Measurements from ENCODE around the gene TCERG1.

The TCERG1 gene

GRCh38 chr5:146446861-146447733 lies at the start of gene TCERG1:
Gene TCERG1 (plus strand): TSS chr5:146447333. CDS start chr5:146447350, 17 bp downstream.
- TF ChIP-seq GATA1 (IDR thresholded peaks at IDR 0.05; ENCODE audit: low read depth, low read length) (no peak), POLR2A (IDR thresholded peaks at IDR 0.05; ENCODE audit: low read length) (peak; percentile 89)

GRCh38 chr5:146398826-146399225 lies 48.3 kb upstream of the TCERG1 start:
- no peak for TF ChIP-seq POLR2A (IDR thresholded peaks at IDR 0.05; ENCODE audit: low read length)
- TF ChIP-seq GATA1 (IDR thresholded peaks at IDR 0.05; ENCODE audit: low read depth, low read length), result no peak
- no peak for DNase-seq

More at GRCh38 chr5:146446861-146447733, at the start of gene TCERG1:
- DNase-seq, result peak; percentile 100

GRCh38 chr5:146399481-146399880 lies 47.7 kb upstream of the TCERG1 start:
- no peak for DNase-seq
- TF ChIP-seq POLR2A (IDR thresholded peaks at IDR 0.05; ENCODE audit: low read length), result no peak
- TF ChIP-seq GATA1 (IDR thresholded peaks at IDR 0.05; ENCODE audit: low read depth, low read length), result no peak

DNA sequence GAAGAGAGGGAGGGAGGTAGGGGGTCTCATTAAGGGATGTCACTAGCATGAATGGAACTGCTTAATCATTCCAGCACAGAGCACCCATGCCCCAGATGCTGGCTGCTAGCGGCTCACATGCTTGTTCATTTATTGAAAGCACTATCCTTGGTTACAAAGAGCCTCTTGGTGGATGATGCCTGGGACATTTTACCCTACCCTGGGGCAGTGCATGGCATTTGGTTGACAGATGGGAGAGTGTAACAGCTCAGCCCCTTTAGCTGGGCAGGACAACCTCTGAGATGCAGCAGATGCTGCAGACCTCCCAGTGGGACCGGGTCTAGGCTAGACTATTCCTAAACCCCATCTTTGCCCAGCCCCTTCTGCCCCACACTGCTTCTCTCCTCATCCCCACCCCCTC lies 46.9 kb upstream of the TCERG1 start:
- DNase-seq, result no peak
- no peak for TF ChIP-seq GATA1 (IDR thresholded peaks at IDR 0.05; ENCODE audit: low read depth, low read length)
- TF ChIP-seq POLR2A (IDR thresholded peaks at IDR 0.05; ENCODE audit: low read length), result no peak

DNA sequence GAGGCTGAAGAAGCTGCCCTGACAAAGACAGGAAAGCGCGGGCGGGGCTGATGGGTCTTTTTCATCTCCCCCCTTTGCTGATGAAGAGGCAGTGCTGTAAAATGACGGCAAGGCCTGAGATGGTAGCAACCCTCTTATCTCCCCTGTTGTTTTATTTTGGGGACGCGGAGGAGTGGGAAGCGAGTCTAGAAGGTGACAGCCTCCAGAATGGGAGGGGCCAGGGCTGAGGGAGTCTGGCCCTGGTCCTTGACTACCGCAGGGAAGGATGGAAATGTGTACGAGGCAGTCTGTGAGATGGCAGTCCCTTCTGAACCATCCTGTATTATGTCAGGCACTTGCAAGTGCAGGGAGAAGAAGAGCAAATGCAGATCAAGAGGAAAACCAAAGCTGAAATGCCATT lies 46.1 kb upstream of the TCERG1 start:
- TF ChIP-seq POLR2A (IDR thresholded peaks at IDR 0.05; ENCODE audit: low read length) (no peak), GATA1 (IDR thresholded peaks at IDR 0.05; ENCODE audit: low read depth, low read length) (no peak)

GRCh38 chr5:146402949-146403348 lies 44.2 kb upstream of the TCERG1 start:
- DNase-seq, result no peak
- TF ChIP-seq POLR2A (IDR thresholded peaks at IDR 0.05; ENCODE audit: low read length), result no peak
- TF ChIP-seq GATA1 (IDR thresholded peaks at IDR 0.05; ENCODE audit: low read depth, low read length), result no peak

More for the DNA sequence above, 46.1 kb upstream of the TCERG1 start:
- DNase-seq, result no peak

- TF ChIP-seq POLR2A (IDR thresholded peaks at IDR 0.05; ENCODE audit: low read length) (no peak), GATA1 (IDR thresholded peaks at IDR 0.05; ENCODE audit: low read depth, low read length) (no peak)
These were observed 38.0 kb upstream of the TCERG1 start for GRCh38 chr5:146409054-146409671.

DNA sequence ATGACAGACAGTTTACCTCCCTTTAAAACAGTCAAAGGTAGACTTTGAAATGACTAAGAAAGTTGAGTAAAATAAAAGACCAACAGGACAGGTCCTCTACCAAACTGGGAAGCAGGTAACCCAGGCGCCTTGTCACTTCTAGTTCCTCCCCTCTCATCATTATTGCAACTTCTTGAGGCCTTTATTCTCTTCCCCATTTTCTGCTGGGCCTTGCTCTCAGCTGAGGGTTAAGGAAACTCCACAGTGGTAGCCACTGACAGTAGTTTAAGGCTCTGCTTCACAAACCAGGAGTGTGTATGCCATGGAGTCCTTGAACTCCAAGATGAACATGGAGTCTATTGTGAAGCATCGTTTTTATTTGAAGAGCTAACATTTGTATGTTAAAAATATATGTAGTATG lies 36.9 kb upstream of the TCERG1 start:
- TF ChIP-seq GATA1 (IDR thresholded peaks at IDR 0.05; ENCODE audit: low read depth, low read length) (no peak), POLR2A (IDR thresholded peaks at IDR 0.05; ENCODE audit: low read length) (no peak)

More at GRCh38 chr5:146409054-146409671, 38.0 kb upstream of the TCERG1 start:
- no peak for DNase-seq

GRCh38 chr5:146419696-146420095 lies 27.4 kb upstream of the TCERG1 start:
- DNase-seq, result peak in 1 of 2 experiments; percentile 4
- no peak for TF ChIP-seq GATA1 (IDR thresholded peaks at IDR 0.05; ENCODE audit: low read depth, low read length)
- TF ChIP-seq POLR2A (IDR thresholded peaks at IDR 0.05; ENCODE audit: low read length), result no peak

More for the DNA sequence above, 36.9 kb upstream of the TCERG1 start:
- no peak for DNase-seq

- TF ChIP-seq GATA1 (IDR thresholded peaks at IDR 0.05; ENCODE audit: low read depth, low read length) (no peak), POLR2A (IDR thresholded peaks at IDR 0.05; ENCODE audit: low read length) (no peak)
- DNase-seq, result no peak
These were observed 22.1 kb upstream of the TCERG1 start for GRCh38 chr5:146425023-146425422.

DNA sequence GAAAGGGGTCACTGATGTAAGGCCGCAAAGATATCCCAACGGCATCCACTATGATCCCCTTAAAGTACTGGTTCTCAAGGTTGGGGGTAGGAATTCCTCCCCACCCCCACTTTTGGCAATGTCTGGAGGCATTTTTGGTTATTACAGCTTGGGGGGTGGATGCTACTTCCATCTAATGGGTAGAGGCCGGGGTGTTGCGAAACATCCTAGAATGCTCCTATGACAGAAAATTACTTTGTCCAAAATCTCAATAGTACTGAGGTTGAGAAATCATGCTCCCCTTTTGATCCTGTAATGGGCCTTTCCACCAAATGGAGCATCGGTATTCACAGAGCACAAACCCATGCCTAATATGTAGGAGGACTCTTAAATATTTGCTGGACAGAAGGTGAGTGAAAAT lies 20.8 kb upstream of the TCERG1 start:
- no peak for DNase-seq
- TF ChIP-seq POLR2A (IDR thresholded peaks at IDR 0.05; ENCODE audit: low read length) (no peak), GATA1 (IDR thresholded peaks at IDR 0.05; ENCODE audit: low read depth, low read length) (no peak)

DNA sequence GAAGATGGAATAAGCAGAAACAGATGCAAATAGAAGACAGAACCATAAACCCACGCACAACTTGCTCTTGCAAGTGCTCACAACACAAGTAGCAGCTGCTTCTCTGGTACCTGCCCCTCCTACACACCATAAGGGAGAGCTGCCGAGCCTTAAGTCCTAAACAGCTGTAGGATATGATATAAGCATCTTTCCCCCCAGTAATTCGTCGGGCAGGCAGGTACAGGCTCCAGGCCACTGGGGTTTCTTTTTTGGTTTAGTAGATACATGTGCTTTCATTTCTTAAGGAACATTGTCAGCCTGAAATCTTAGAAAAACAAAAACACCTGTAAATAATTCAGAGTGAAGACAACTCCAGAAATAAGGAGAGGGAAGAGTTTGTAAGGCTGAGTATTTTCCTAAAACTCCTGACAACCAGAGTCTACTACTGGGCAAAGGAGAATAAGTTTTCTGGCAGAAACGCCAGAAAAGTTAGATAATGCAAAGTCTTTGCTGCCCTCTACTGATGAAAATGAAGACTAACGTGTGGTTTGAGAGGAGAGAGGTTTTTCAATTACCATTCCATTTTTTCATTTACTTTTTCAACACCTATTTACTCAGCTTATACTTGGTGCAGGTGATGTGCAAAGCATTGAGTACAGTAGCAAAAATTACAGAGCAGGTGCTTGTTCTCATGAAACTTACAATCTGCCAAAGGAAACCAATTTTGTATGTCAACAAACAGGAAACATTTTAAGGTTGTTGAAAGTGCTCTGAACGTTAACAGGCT lies 20.1 kb upstream of the TCERG1 start:
- peak; percentile 33 to 49 for DNase-seq
- TF ChIP-seq GATA1 (IDR thresholded peaks at IDR 0.05; ENCODE audit: low read depth, low read length), result no peak
- no peak for TF ChIP-seq POLR2A (IDR thresholded peaks at IDR 0.05; ENCODE audit: low read length)

DNA sequence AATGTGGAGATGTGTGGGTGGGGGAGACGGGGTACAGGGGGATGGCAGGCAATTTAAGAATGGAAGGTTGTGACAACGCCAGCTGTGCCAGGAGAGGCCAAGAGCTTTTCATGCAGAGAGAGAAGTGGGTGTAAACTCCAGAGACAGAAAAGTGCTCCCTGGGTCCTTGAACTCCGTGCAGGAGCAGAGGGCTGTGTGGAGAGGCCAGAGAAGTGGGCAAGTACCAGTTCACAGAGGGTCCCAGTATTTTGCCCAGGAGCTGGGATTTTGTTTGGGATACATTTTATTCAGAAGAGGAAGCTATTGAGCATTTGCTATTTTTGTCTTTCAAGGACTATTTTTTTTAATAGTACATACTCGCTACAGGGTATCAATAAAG lies 19.5 kb upstream of the TCERG1 start:
- no peak for DNase-seq
- TF ChIP-seq GATA1 (IDR thresholded peaks at IDR 0.05; ENCODE audit: low read depth, low read length) (no peak), POLR2A (IDR thresholded peaks at IDR 0.05; ENCODE audit: low read length) (no peak)

- TF ChIP-seq GATA1 (IDR thresholded peaks at IDR 0.05; ENCODE audit: low read depth, low read length) (no peak), POLR2A (IDR thresholded peaks at IDR 0.05; ENCODE audit: low read length) (no peak)
- no peak for DNase-seq
These were observed 18.5 kb upstream of the TCERG1 start for GRCh38 chr5:146428658-146429057.

Data from erythroblast (primary cell).